Bladder microvascular endothelial cell (primary cell): ENCODE measurements around the gene STK39. TPM values are rescaled to one million over a fixed set of nuclear protein-coding genes. Genes with fewer than 3 reads are reported as not detected.

Experiments
- total RNA-seq: library from RNA; depleted of rRNA; stranded (reverse); fragments of >200 nt; gene quantifications from 2 replicates; pipeline ENCODE4 v1.2.3, GENCODE V29; 2014

STK39 gene
- total RNA-seq = 2.6 and 3.0 TPM in 2 replicates

DNA sequence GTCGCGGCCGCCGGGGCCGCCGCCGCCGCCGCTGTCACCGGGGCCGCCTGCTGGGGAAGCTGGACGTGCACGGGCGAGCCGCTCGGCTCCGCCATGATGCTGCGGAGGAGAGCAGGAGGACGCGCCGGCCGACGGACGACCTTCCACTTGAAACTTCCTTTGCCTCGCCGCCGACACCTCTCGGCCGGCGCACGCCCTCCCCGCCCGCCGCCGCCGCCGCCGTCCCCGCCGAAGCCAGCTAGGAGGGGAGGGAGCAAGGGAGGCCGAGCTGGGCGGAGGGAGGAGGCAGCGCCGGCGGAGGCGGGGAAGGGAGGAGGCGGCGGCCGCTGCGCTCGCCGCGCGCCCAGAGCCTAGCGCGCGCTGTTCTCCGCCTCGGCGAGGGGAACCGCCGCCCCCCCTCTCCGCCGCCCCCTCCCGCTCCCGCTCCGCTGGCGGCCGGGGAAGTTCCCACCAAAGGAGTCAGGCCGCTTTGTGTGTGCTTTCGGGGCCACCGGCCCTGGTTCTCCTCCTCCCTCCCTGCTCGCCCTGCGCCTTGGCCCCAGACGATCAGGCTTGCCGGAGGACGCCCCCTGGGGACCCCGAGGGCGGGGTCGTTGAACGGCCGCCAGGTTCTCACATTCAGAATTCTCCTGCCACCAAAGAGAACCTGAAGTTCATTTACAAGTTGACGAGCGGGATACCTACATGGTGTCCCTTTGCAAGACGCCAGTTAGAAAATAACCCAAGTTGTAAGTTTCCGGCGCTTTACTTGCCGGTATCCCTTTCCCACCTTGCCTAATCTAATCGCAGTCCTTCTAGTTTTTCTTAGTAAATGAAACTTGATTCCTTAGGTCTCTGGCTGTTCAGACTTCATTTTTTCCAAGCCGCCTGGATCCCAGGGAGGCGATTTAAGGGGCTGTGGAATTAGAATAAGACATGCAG, at the start of gene STK39:
Gene STK39, minus strand, starts transcription at position 255 of the 921 bp plus-strand sequence. Its CDS starts 160 bp downstream, at position 95.

Other genes starting within 250 kb of the STK39 start
- gene CERS6, start 208.7 kb upstream of the STK39 start, total RNA-seq = 4.7 and 35.6 TPM in 2 replicates